ENCODE data around the gene THADA.
"Not testable (repeated sequence)": the region's sequence is repeated elsewhere in the genome, so short reads cannot be mapped to it uniquely, and the experiment has no call there.

THADA gene

DNA sequence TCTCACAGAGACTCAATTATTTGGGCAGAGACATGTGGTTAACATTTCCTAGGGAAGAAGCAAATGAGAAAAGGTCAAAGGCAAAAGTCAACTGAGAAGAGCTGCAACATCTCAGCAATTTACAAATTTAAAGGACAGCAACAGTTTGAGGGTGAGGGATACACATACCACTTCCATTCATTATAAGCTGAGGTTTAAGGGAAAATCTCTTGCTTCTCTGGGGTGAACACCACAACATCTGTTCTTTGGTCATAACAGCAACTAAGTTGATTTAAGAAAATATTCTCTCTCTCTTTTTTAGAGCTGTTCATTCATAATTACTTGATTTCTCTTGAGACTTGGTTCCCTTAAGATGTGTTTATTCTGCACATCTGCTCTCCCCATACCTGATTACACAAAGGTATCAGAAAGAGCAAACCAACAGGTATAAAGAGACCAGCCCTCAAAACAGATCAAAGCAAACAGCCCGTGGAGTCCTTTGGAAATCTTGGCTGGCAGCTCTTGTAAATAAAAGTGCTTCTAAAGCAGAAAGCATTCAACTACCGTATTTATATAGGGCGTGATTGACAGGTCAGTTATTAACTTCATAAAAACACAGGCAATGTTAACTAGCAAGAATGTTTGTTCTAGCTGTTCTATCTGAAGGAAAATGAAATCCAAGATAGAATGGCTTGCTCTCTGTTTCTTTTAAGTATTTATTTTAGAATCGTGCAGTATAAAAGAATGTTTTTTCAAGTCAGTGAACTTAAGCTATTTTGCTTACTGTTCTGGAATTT, 132.8 kb downstream of the THADA start:
- no peak for DNase-seq

GRCh38 chr2:43461453-43462073, 134.3 kb downstream of the THADA start:
- DNase-seq, result no peak

DNA sequence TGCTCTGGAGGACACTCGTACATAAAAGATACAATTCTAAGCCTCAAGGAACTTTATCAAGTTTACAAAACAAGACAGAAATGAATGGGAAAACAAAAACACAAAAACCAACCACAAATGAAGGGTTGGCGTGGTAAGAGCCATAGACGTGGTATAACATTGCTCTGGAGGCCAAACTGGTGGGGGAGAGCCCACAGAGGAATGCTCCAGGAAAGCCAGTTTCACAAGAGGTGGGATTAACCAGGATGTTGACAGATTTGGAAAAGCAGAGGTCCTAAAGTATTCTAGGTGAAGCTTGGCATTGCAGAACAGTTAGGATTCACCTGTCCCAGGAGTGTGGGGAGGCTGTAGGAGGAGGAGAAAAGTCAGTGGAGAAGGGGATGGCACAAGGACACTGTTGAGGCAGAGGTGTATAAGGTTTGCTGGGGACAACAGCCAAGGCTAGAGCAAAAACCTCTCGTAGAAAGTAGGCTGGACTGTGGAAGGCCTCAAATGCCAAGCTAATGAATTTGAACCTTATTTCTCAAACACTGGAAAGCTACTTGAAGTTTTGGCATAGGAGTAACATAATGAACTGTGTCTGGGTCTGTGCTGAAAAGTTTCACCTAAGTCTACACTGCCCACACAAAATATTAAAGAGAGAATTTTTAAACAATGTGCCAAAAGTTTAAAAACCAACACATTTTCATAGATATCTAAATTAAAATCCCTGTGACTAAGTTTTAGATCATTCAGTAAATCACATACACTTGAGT, 135.1 kb downstream of the THADA start:
- no peak for DNase-seq

GRCh38 chr2:43460174-43460546, 135.7 kb downstream of the THADA start:
- DNase-seq, result no peak

DNA sequence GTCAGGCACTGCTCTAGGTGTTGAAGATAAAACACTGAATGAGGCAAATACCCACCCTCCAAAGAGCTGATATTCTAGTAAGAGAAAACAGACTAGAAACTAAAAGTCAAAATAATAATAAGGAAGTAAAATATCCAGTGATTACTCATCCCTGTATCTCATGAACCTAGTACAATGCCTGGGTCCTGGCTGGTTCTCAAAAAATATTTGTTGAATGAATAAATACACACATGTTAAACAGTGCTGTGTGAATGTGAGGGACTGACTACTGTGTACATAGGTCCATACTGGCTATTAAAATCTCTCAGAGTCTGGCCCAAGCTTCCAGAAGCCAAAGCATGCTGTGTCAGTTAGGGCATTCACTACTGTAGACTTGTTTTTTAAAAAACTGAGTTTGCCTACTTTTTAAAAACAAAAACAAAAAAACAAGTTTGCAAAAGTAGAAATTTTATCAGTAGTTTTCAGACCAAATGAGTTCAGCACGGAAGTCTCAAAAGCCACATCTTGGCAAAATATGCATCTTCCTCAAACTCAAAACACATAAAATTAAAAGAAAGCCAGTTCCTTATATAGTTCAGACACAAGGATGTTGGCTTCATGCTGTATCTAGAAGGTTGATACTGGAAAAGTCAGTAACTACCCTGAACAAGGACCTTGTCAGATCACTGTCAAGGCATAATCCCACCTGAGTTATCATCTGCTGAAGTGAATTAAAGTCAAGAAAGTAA, 136.2 kb downstream of the THADA start:
- DNase-seq, result no peak

GRCh38 chr2:43458014-43458628, 137.7 kb downstream of the THADA start:
- no peak for DNase-seq

DNA sequence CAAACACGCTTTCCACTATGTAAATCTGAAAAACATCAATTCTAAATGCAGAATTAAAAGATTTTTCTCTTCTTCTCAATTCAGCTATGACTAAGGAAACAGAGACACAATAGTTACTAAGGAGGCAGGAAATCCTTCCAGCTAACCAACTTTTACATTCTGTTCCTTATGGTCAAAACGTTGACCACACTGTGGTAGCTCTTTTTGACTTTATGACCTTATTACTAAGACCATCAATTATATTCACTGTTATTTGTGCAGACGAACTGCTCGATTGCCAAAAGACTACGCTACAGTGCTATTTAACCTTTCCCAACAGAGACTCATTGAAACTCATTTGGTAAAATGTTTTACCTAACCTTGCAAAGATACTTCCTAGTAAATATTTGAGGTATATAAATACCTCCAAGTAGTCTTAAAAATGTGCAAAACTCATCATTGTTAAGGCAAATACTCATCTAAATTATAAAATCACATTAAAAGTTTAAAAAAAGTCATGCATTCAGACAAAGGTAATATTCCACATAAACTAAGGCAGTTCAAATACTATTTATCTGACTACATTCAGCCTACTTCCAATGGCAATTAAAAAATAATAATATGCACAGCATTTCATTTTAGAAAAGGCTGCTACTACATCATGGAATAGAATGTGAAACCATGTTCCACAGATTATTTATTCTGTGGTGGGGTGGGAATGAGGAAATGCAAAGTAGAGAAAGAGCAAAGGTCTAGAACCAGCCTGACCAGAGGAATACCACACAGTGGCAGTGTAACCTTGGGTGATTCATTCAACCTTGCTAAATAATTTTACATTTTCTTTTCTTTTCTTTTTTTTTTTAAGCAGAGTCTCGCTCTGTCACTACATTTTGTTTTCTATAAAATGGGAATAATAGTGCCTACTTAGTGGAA, 139.9 kb downstream of the THADA start:
- DNase-seq, result no peak

- no peak for DNase-seq
Observed at GRCh38 chr2:43455296-43455695, 140.5 kb downstream of the THADA start.

GRCh38 chr2:43454791-43455190, 141.0 kb downstream of the THADA start:
- no peak for DNase-seq

DNA sequence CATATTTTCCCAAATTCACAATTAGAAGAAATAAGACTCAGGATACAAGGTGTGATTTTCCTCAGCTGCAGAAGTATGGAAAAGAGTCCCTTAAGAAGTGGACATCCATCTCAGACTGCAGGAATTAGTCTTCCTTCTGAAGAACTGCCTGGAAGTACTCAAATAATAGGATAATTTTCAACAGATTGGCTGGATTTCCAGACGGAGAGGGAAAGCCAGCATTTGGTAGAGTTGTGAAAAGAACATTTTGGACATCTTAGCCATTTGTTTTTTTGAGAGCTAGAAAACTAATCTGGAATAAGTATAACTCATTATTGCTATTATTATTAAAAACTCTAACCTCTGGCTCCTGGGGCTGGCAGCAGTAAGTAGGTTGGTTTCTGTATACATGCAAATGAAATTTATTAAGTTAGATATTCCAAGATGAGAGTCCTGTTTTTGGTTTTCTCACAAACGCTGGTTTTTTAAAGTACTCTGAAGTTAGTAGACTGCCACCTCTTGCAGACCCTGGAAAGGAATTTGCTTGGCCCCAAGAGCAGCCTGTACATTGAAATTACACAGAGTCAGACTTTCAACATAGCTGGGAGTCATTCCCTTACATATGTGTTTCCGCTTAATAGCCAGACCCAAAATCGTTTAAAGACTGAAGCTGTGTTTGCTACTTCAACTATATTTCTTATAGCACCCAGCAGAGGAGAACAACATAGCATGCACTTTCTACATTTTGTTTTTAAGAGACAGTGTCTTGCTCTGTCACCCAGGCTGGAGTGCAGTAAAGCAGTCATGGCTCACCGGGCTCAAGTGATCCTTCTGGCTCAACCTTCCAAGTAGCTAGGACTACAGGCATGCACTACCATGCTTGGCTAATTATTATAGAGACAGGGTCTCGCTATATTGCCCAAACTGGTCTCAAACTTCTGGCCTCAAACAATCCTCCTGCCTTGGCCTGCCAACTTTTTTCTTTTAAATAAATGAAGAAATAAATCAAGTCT, 142.4 kb downstream of the THADA start:
- no peak for DNase-seq

DNA sequence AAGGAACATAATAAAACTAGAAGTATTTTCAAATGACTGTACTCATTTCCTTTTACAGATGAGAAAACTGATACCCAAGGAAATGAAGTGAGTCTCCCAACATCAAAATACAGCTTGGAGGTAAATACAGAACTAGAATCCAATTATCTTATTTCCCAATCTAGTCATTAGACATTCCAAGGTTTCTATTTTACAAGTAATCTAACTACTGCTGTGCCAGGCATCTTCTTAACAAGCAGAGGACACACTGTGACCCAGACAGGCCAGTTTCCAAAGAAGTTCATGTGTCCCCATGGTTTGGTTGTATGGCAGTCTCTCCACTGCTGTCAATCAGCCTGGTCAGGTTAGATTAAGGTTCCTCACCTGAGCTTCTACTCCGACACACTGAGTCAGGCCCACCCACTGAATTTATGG, 143.5 kb downstream of the THADA start:
- DNase-seq, result no peak

DNA sequence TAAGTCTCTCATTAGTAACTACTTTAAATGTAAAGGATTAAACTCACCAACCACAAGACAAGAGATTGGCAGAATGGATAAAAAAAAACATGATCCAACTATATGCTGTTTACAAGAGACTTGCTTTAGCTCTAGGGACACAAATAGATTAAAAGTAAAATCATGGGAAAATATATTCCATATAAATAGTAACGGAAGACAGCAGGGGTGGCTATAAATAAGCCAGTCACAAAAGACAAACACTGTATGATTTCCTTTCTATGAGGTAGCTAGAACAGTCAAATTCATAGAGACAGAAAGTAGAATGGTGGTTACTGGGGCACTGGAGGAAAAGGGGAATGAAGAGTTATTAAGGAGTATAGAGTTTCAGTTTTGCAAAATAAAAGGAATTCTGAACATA, 145.2 kb downstream of the THADA start:
- DNase-seq, result no peak

- no peak for DNase-seq
Observed at GRCh38 chr2:43448822-43449110, 147.1 kb downstream of the THADA start.

- DNase-seq, result no peak
Observed at GRCh38 chr2:43448011-43448821, 147.6 kb downstream of the THADA start.

- DNase-seq, result not testable (repeated sequence)
Observed at GRCh38 chr2:43446755-43447154, 149.1 kb downstream of the THADA start.

- DNase-seq, result no peak
Observed at GRCh38 chr2:43445781-43446180, 150.1 kb downstream of the THADA start.

DNA sequence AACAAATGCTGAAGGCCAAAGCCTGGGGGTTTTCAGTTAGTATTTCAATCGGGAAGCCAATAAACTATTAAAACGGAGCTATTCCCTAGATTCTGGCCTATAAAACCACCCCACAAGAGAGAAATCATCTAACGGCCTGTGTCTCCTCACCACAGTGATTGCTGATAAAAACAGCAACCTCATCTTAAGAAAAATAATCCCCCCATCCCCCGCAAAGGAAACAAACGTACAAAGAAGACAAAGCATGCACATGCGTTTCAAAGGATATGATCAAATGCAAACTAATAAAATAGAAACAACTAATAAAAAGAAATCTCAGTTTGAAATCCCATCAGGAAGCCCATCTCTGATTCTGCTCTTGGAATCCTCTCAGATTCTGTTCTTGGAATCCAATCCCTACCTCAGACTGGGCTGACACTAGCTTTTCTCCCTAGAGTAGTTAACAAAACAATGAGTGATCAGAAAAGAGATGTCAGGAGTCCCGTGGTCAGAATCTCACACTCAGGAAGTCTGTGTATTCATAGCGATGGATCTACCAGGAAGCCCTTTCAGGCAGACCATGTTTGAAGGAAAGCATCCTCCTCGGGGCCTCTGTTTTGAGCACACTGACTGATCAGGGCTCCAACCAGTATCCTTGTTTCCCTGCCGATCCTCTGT, 150.7 kb downstream of the THADA start:
- no peak for DNase-seq

GRCh38 chr2:43443282-43443681, 152.6 kb downstream of the THADA start:
- DNase-seq, result no peak

GRCh38 chr2:43441195-43441594, 154.6 kb downstream of the THADA start:
- no peak for DNase-seq

Data from CD4-positive, alpha-beta T cell treated with Interleukin-4 for 4 hours (primary cell).